Loucy (cell line): ENCODE data around the gene VSIG2.

Source experiments
- H2AFZ ChIP-seq: fragments of 200-600 bp; sonication (generic); 2 replicates; pipeline ENCODE4 v1.6.0; 2016; ENCODE audit warnings: antibody characterized with exemption, mild to moderate bottlenecking, low read length, moderate library complexity
- H3F3A ChIP-seq: fragments of 200-600 bp; 2 replicates; pipeline ENCODE4 v1.6.0; 2016; ENCODE audit warnings: antibody characterized with exemption, low read depth, mild to moderate bottlenecking
- H3K27me3 ChIP-seq: fragments of 200-600 bp; sonication (generic); 2 replicates; pipeline ENCODE4 v1.6.1; 2014; ENCODE audit warnings: low read length, mild to moderate bottlenecking; ENCODE audit not compliant: insufficient read depth, poor library complexity, severe bottlenecking
- H3K36me3 ChIP-seq: fragments of 200-600 bp; sonication (generic); 2 replicates; pipeline ENCODE4 v1.6.1; 2016; ENCODE audit warnings: low read length; ENCODE audit not compliant: insufficient read depth
- H3K4me1 ChIP-seq: fragments of 200-600 bp; sonication (generic); 2 replicates; pipeline ENCODE4 v1.5.1; 2014; ENCODE audit warnings: low read length, mild to moderate bottlenecking; ENCODE audit not compliant: insufficient read depth, poor library complexity, severe bottlenecking
- H3K4me2 ChIP-seq: fragments of 200-600 bp; sonication (generic); 2 replicates; pipeline ENCODE4 v1.6.0; 2014; ENCODE audit warnings: antibody characterized with exemption, low read length, low read depth, mild to moderate bottlenecking; ENCODE audit not compliant: poor library complexity, severe bottlenecking
- H3K4me3 ChIP-seq: fragments of 200-600 bp; sonication (generic); 2 replicates; pipeline ENCODE4 v1.5.1; 2014; ENCODE audit warnings: low read length, mild to moderate bottlenecking, mixed read lengths; ENCODE audit not compliant: poor library complexity, severe bottlenecking
- H3K79me2 ChIP-seq: fragments of 200-600 bp; sonication (generic); 2 replicates; pipeline ENCODE4 v1.6.1; 2014; ENCODE audit warnings: low read length; ENCODE audit not compliant: insufficient read depth
- H3K9ac ChIP-seq: fragments of 200-600 bp; sonication (generic); 2 replicates; pipeline ENCODE4 v1.6.0; 2014; ENCODE audit warnings: mild to moderate bottlenecking, low read depth, low read length, moderate library complexity; ENCODE audit not compliant: poor library complexity, severe bottlenecking
- H3K9me2 ChIP-seq: fragments of 200-600 bp; sonication (generic); replicated peaks from 2 replicates; pipeline ENCODE4 v1.6.1; 2016; ENCODE audit warnings: low read depth, low read length, mixed read lengths
- H3K9me3 ChIP-seq: fragments of 200-600 bp; sonication (generic); 2 replicates; pipeline ENCODE4 v1.6.1; 2014; ENCODE audit warnings: mild to moderate bottlenecking, antibody characterized with exemption, low read length, low read depth; ENCODE audit not compliant: insufficient read depth
- H4K20me1 ChIP-seq: fragments of 200-600 bp; sonication (generic); 2 replicates; pipeline ENCODE4 v1.6.0; 2014; ENCODE audit warnings: antibody characterized with exemption, low read length, mild to moderate bottlenecking; ENCODE audit not compliant: insufficient read depth, poor library complexity, severe bottlenecking
- CTCF ChIP-seq: fragments of 200-600 bp; sonication (generic); conservative IDR thresholded peaks from 2 replicates; pipeline ENCODE4 v1.5.1; 2014; ENCODE audit warnings: mild to moderate bottlenecking, antibody characterized with exemption, low read length
- EZH2phosphoT487 ChIP-seq: fragments of 200-600 bp; IDR thresholded peaks from 2 replicates; pipeline ENCODE4 v1.6.1; 2018; ENCODE audit warnings: antibody characterized with exemption, mild to moderate bottlenecking, moderate library complexity, borderline replicate concordance

Gene VSIG2

GRCh38 chr11:124753624-124754023 lies 1.6 kb upstream of the VSIG2 start:
- H3K27me3 ChIP-seq, result no peaks in the 10 kb centered on the region

GRCh38 chr11:124753205-124753604 lies 1.1 kb upstream of the VSIG2 start:
- Histone ChIP-seq H4K20me1 (no peaks in the 10 kb centered on the region), H3K9me2 (no peaks in the 10 kb centered on the region), H3F3A (no peaks in the 10 kb centered on the region), H3K27me3 (no peaks in the 10 kb centered on the region), H3K79me2 (no peaks in the 10 kb centered on the region), H3K4me2 (no peak overlapping the region), H2AFZ (no peak overlapping the region), H3K36me3 (no peaks in the 10 kb centered on the region), H3K4me1 (no peaks in the 10 kb centered on the region), H3K9ac (no peak overlapping the region), H3K9me3 (no peaks in the 10 kb centered on the region), H3K4me3 (no peak overlapping the region)
- TF ChIP-seq EZH2phosphoT487 (no peak), CTCF (no peak)

More at GRCh38 chr11:124753624-124754023, 1.6 kb upstream of the VSIG2 start:
- no peaks in the 10 kb centered on the region for H4K20me1 ChIP-seq
- H3K79me2 ChIP-seq, result no peaks in the 10 kb centered on the region
- H3F3A ChIP-seq, result no peaks in the 10 kb centered on the region
- H3K9ac ChIP-seq, result no peak overlapping the region
- no peaks in the 10 kb centered on the region for H3K9me2 ChIP-seq
- no peaks in the 10 kb centered on the region for H3K4me1 ChIP-seq
- no peaks in the 10 kb centered on the region for H3K9me3 ChIP-seq
- H3K4me2 ChIP-seq, result no peak overlapping the region
- H3K36me3 ChIP-seq, result no peaks in the 10 kb centered on the region
- no peak overlapping the region for H3K4me3 ChIP-seq
- TF ChIP-seq CTCF, result no peak
- TF ChIP-seq EZH2phosphoT487, result no peak
- H2AFZ ChIP-seq, result no peak overlapping the region

- no peak for TF ChIP-seq EZH2phosphoT487
- TF ChIP-seq CTCF, result no peak
- no peaks in the 10 kb centered on the region for H3K9me2 ChIP-seq
- H3K36me3 ChIP-seq, result no peaks in the 10 kb centered on the region
- no peaks in the 10 kb centered on the region for H3K4me1 ChIP-seq
- H3K9me3 ChIP-seq, result no peaks in the 10 kb centered on the region
- H3K4me2 ChIP-seq, result no peak overlapping the region
- no peaks in the 10 kb centered on the region for H3K27me3 ChIP-seq
- no peaks in the 10 kb centered on the region for H3K79me2 ChIP-seq
- H2AFZ ChIP-seq, result no peak overlapping the region
- no peak overlapping the region for H3K4me3 ChIP-seq
- no peak overlapping the region for H3K9ac ChIP-seq
- no peaks in the 10 kb centered on the region for H3F3A ChIP-seq
- no peaks in the 10 kb centered on the region for H4K20me1 ChIP-seq
Measured at GRCh38 chr11:124752471-124753102, 532 bp upstream of the VSIG2 start.
